PC-3 (cell line): Measurements from ENCODE around the gene ILKAP. TPM values are rescaled to one million over a fixed set of nuclear protein-coding genes. Genes with fewer than 3 reads are reported as not detected.

ENCODE experiments used
- ATAC-seq: fragments of 200-7000 bp; cut with Tn5 transposase; 2 replicates; pipeline ENCODE4 v1.9.1; 2020; ENCODE audit warnings: mild to moderate bottlenecking, moderate library complexity
- BruUV-seq: library from RNA; stranded (reverse); fragments of 400-500 nt; replicated peaks from 2 replicates; lab custom pipeline; 2021; lab: Mats Ljungman, UMichigan
- CTCF ChIA-PET: fragments of 300-600 bp; sonication (Branson Sonifier 250); formaldehyde crosslinking; loops from one replicate; lab custom pipeline; 2022; ENCODE audit warnings: antibody characterized with exemption; lab: Charles Lee
- POLR2A ChIA-PET: fragments of 300-600 bp; sonication (Branson Sonifier 250); formaldehyde crosslinking; loops from one replicate; lab custom pipeline; 2022; ENCODE audit warnings: antibody characterized with exemption; ENCODE audit not compliant: unreplicated experiment; lab: Charles Lee
- DNase-seq: peaks from one replicate; pipeline ENCODE4 v3.0.0-alpha.2; 2015
- H2AFZ ChIP-seq: fragments of 300-600 bp; sonication (generic); 2 replicates; pipeline ENCODE4 v1.6.0; 2016; ENCODE audit warnings: antibody characterized with exemption, low read length
- H3F3A ChIP-seq: fragments of 300-600 bp; sonication (generic); one replicate; pipeline ENCODE4 v1.6.0; 2017; ENCODE audit warnings: antibody characterized with exemption, low read length, control low read depth, mild to moderate bottlenecking; ENCODE audit not compliant: unreplicated experiment
- H3K27ac ChIP-seq: fragments of 300-600 bp; sonication (generic); 2 replicates; pipeline ENCODE4 v1.5.1; 2016; ENCODE audit warnings: mild to moderate bottlenecking, low read length
- H3K27me3 ChIP-seq: fragments of 300-600 bp; sonication (generic); 2 replicates; pipeline ENCODE4 v1.6.1; 2016; ENCODE audit warnings: low read length, mixed read lengths
- H3K36me3 ChIP-seq: fragments of 300-600 bp; sonication (generic); 2 replicates; pipeline ENCODE4 v1.6.1; 2016; ENCODE audit warnings: low read depth, mixed run types, low read length, mixed read lengths
- H3K4me1 ChIP-seq: fragments of 300-600 bp; sonication (generic); 2 replicates; pipeline ENCODE4 v1.5.1; 2016; ENCODE audit warnings: low read length; ENCODE audit not compliant: insufficient read depth
- H3K4me2 ChIP-seq: fragments of 300-600 bp; sonication (generic); 2 replicates; pipeline ENCODE4 v1.6.0; 2016; ENCODE audit warnings: low read length
- H3K4me3 ChIP-seq: fragments of 300-600 bp; sonication (generic); 2 replicates; pipeline ENCODE4 v1.5.1; 2016; ENCODE audit warnings: mild to moderate bottlenecking, low read length, mixed read lengths
- H3K79me2 ChIP-seq: fragments of 300-600 bp; sonication (generic); 2 replicates; pipeline ENCODE4 v1.6.1; 2017; ENCODE audit warnings: low read length, mixed read lengths
- H3K9ac ChIP-seq: fragments of 300-600 bp; sonication (generic); 2 replicates; pipeline ENCODE4 v1.6.0; 2016; ENCODE audit warnings: mild to moderate bottlenecking, low read length
- H3K9me2 ChIP-seq: fragments of 300-600 bp; sonication (generic); replicated peaks from 2 replicates; pipeline ENCODE4 v1.6.1; 2016; ENCODE audit warnings: mixed run types, low read length, mixed read lengths
- H3K9me3 ChIP-seq: fragments of 300-600 bp; sonication (generic); 2 replicates; pipeline ENCODE4 v1.6.1; 2016; ENCODE audit warnings: low read length, mixed read lengths
- H4K20me1 ChIP-seq: fragments of 300-600 bp; sonication (generic); 2 replicates; pipeline ENCODE4 v1.6.1; 2016; ENCODE audit warnings: low read length, mixed read lengths
- CTCF ChIP-seq: fragments of 300-600 bp; sonication (generic); conservative IDR thresholded peaks from 2 replicates; pipeline ENCODE4 v1.5.1; 2017; ENCODE audit warnings: antibody characterized with exemption, low read depth, mild to moderate bottlenecking, low read length
- EZH2 ChIP-seq: fragments of 300-600 bp; sonication (generic); IDR thresholded peaks from one replicate; pipeline ENCODE4 v1.6.1; 2017; ENCODE audit warnings: antibody characterized with exemption, mild to moderate bottlenecking, low read length; ENCODE audit not compliant: unreplicated experiment
- EZH2phosphoT487 ChIP-seq: fragments of 300-600 bp; sonication (generic); IDR thresholded peaks from 2 replicates; pipeline ENCODE4 v1.6.1; 2018; ENCODE audit warnings: mild to moderate bottlenecking, antibody characterized with exemption, low read length, borderline replicate concordance
- intact Hi-C: fragments of 100-400 bp; cut with micrococcal nuclease; formaldehyde crosslinking; loops from 2 replicates; pipeline ENCODE4 v1.9.0; 2023
- total RNA-seq: library from RNA; depleted of rRNA; stranded (reverse); fragments of >200 nt; gene quantifications from 2 replicates; pipeline ENCODE4 v1.2.3, GENCODE V29; 2014

Gene ILKAP
- total RNA-seq, 1 experiment from 2014 or later, result 30.7 TPM

DNA sequence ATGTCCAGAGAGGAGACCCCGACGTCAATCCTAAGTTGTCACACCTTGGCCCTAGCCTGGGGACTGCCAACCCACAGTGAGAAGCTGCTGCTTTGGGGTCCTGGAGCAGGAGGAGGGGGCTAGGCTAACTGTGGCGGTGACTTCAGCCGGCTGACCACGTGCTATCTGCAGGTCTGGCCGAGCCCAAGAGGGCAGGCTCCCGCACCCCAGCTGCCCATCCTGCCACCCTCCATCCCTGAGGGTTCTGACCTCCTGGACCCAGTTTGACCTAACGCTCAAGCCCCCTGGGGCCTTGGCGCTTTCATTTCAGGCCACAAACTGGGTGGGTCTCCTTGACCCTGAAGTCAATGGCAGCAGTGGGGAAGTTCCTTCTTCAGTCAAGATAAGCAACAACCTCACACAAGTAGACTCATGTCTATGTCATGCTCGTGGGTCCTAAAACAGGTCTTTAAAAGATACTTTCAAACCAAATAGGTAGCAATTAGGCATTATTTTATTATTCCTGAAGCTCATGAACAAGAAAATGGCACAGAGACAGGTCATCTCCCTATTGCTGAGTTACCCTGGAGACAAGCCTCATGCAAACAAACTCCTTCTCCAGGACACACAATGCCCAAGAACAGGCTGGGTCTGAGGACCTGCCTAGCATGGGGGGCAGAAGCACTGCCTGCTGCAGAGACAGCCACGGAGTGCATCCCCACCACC is 34.1 kb upstream of the ILKAP start:
- no peaks in the 10 kb centered on the region for H3K27me3 ChIP-seq
- CTCF ChIA-PET, result no interaction called here
- H3K79me2 ChIP-seq, result no peaks in the 10 kb centered on the region
- H3K4me1 ChIP-seq, result peaks cover 4% of the 10 kb centered on the region; the same call in 1 of the 2 replicates
- POLR2A ChIA-PET, result no interaction called here
- ATAC-seq (no peak), DNase-seq (no peak)
- H3K27ac ChIP-seq, result no peak overlapping the region
- H3K36me3 ChIP-seq, result no peaks in the 10 kb centered on the region
- H3K9me2 ChIP-seq, result no peaks in the 10 kb centered on the region
- no peaks in the 10 kb centered on the region for H3F3A ChIP-seq
- H4K20me1 ChIP-seq, result no peaks in the 10 kb centered on the region
- H3K4me3 ChIP-seq, result no peak overlapping the region
- intact Hi-C loops, result no loop called here
- H3K9me3 ChIP-seq, result no peaks in the 10 kb centered on the region
- H3K4me2 ChIP-seq, result no peak overlapping the region
- BruUV-seq, result no TSS peak
- H3K9ac ChIP-seq, result no peak overlapping the region
- no peak for TF ChIP-seq EZH2
- no peak for TF ChIP-seq CTCF
- no peak for TF ChIP-seq EZH2phosphoT487
- H2AFZ ChIP-seq, result no peak overlapping the region

DNA sequence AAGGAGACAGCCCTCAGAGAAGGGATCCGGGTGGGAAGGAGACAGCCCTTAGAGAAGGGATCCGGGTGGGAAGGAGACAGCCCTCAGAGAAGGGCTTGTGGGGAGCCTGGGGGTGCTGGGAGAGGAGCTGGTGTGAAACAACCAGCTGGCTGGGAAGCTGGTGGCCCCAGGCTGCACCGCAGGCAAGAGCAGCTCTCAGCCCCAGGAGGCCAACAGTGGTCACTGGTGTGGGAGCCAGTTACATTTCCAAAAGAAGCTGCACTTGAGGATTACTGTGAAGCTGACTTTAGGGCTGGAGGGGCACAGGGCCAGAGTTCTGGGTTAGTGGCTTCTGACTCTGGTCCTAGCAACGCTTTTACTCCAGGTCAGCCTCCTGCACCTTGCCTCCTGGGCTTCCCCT is 33.1 kb upstream of the ILKAP start:
- intact Hi-C loops, result no loop called here
- CTCF ChIA-PET, result no interaction called here
- ATAC-seq (no peak), DNase-seq (no peak)
- Histone ChIP-seq H3F3A (no peaks in the 10 kb centered on the region), H3K9me2 (no peaks in the 10 kb centered on the region), H3K79me2 (no peaks in the 10 kb centered on the region), H3K4me3 (no peak overlapping the region), H3K27me3 (no peaks in the 10 kb centered on the region), H3K4me2 (no peak overlapping the region), H3K9ac (no peak overlapping the region), H3K9me3 (no peaks in the 10 kb centered on the region), H3K27ac (no peak overlapping the region), H2AFZ (no peak overlapping the region), H4K20me1 (no peaks in the 10 kb centered on the region), H3K36me3 (no peaks in the 10 kb centered on the region), H3K4me1 (peaks cover 4% of the 10 kb centered on the region; the same call in 1 of the 2 replicates)
- no TSS peak for BruUV-seq
- POLR2A ChIA-PET, result no interaction called here
- TF ChIP-seq EZH2, result no peak
- TF ChIP-seq EZH2phosphoT487, result no peak
- no peak for TF ChIP-seq CTCF

- H3K9me3 ChIP-seq, result no peaks in the 10 kb centered on the region
- no peak for ATAC-seq
- H3K4me2 ChIP-seq, result no peak overlapping the region
- H4K20me1 ChIP-seq, result no peaks in the 10 kb centered on the region
- no peak for DNase-seq
- H3K79me2 ChIP-seq, result no peaks in the 10 kb centered on the region
- no peaks in the 10 kb centered on the region for H3K27me3 ChIP-seq
- CTCF ChIA-PET, result no interaction called here
- peaks cover 4% of the 10 kb centered on the region; the same call in 1 of the 2 replicates for H3K4me1 ChIP-seq
- BruUV-seq, result no TSS peak
- no peak for TF ChIP-seq CTCF
- no peak for TF ChIP-seq EZH2
- H3F3A ChIP-seq, result no peaks in the 10 kb centered on the region
- H3K9ac ChIP-seq, result no peak overlapping the region
- no peaks in the 10 kb centered on the region for H3K9me2 ChIP-seq
- no peak overlapping the region for H3K4me3 ChIP-seq
- intact Hi-C loops, result no loop called here
- no peak overlapping the region for H3K27ac ChIP-seq
- POLR2A ChIA-PET, result no interaction called here
- no peak overlapping the region for H2AFZ ChIP-seq
- no peaks in the 10 kb centered on the region for H3K36me3 ChIP-seq
Measured at GRCh38 chr2:238235856-238236255, 32.4 kb upstream of the ILKAP start.
